ENCODE results near the gene PCBP3. TPM values are rescaled to one million over a fixed set of nuclear protein-coding genes. Genes with fewer than 3 reads are reported as not detected.

Gene PCBP3
- polyA plus RNA-seq, 1 donor (not counting 4 experiments of a cell fraction or from before 2014, with no cell fraction given), result 0.25 TPM

DNA sequence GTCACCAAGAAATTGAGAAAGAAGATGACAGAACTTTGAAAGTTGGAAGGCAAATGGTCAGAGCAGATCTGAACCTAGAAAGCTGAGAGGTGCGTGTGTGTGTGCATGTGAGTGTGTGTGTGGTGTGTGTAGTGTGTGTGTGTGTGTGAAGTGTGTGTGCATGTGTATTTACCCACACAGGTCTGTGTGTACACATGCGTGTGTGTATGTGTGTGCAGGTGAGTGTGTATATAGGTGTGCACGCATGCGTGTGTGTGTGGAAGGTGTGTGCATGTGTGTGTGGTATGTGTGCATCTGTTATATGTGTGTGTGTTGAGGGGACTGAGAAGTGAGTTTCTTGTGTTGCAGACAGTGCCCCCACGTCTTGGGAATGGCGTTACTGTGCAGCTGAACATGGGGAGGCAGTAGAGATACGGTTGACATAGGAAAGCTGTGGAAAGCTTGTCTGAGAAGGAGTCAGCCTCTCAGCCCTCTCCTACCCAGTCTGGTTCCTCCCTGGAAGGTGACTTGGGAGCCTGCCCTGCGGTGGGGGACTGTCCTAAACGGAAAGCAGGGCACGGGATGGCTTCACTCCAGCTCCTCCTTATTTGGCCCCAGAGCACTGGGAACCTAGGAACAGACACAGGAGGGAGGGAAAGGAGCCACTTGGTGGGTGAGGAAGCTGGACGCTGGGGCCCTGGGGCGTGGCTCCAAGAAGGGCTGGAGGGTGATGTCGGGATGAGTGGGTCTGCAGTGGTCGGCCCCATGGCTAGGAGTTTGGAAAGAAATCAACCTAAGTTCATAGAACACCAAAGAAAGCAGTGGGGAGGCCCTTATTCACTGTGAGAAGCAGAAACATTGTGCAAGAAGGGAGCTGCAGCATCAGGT lies 97.2 kb downstream of the PCBP3 start:
- no peak for FAIRE-seq
- no peak for TF ChIP-seq EZH2 (IDR thresholded peaks at IDR 0.05; ENCODE audit: low read length)
- TF ChIP-seq CTCF (optimal IDR thresholded peaks at IDR 0.05 in 1 of 3, IDR thresholded peaks at IDR 0.05 in 1 of 3, conservative IDR thresholded peaks at IDR 0.05 in 1 of 3; ENCODE audit: extremely low read depth in 1 of 3, insufficient read depth in 2 of 3, low read length in 3 of 3), result no peak

DNA sequence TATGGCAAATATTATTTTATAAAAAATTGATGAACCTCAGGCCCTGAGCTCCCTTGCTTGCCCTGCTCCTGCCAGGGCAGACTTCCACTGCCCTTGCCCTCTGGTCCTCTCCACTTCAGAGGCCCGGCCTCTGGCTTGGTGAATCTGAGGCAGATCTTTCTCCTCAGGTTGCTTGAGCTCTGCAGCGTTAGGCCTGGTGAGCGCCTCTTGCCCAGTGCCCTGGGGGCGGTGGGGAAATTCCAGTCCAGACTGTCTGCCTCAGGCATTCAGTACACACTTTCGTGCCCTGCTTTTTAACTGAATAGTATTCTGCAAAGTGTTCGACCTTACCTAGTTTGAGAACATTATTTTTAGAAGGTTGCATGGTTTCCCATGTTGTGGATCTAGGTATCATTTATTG lies 98.2 kb downstream of the PCBP3 start:
- no peak for FAIRE-seq

More for the DNA sequence above, 97.2 kb downstream of the PCBP3 start:
- H3K27ac ChIP-seq (ENCODE audit: control insufficient read depth, insufficient read depth, low read length), result no peak overlapping the region
- no peak overlapping the region for H2AFZ ChIP-seq (ENCODE audit: control insufficient read depth, low read length)
- no peaks in the 10 kb centered on the region for H4K20me1 ChIP-seq (ENCODE audit: control insufficient read depth, extremely low read depth, insufficient read depth, low read length)
- peaks cover 3% of the 10 kb centered on the region for H3K27me3 ChIP-seq (ENCODE audit: control insufficient read depth, extremely low read depth, insufficient read depth, low read length)
- no peaks in the 10 kb centered on the region for H3K36me3 ChIP-seq (ENCODE audit: control insufficient read depth in 2 of 2, extremely low read depth in 1 of 2, insufficient read depth in 2 of 2, low read length in 2 of 2)
- peaks cover 9% of the 10 kb centered on the region for H3K4me1 ChIP-seq (ENCODE audit: control insufficient read depth, extremely low read depth, insufficient read depth, low read length)
- DNase-seq (ENCODE audit: low read depth, low spot score), result no peak
- no peaks in the 10 kb centered on the region for H3K9me1 ChIP-seq (ENCODE audit: control insufficient read depth, extremely low read depth, insufficient read depth, low read length)
- H3K4me2 ChIP-seq (ENCODE audit: control insufficient read depth, extremely low read depth, insufficient read depth, low read depth, low read length), result no peak overlapping the region
- H3K79me2 ChIP-seq (ENCODE audit: control insufficient read depth, insufficient read depth, low read length), result no peaks in the 10 kb centered on the region
- no peaks in the 10 kb centered on the region for H3K9me3 ChIP-seq (ENCODE audit: control insufficient read depth, low read depth, low read length)
- H3K9ac ChIP-seq (ENCODE audit: control insufficient read depth, extremely low read depth, insufficient read depth, low read length), result no peak overlapping the region
- dilution Hi-C loops (cut with MboI; ENCODE audit: extremely low pct_ligation_motif_present, low sequenced_read_pairs), result no loop called here
- H3K4me3 ChIP-seq (ENCODE audit: control insufficient read depth in 2 of 3, extremely low read depth in 1 of 3, insufficient read depth in 2 of 3, low read depth in 1 of 3, low read length in 3 of 3), result no peak overlapping the region

More for the DNA sequence above, 98.2 kb downstream of the PCBP3 start:
- TF ChIP-seq EZH2 (IDR thresholded peaks at IDR 0.05; ENCODE audit: low read length), result no peak
- TF ChIP-seq CTCF (optimal IDR thresholded peaks at IDR 0.05 in 1 of 3, IDR thresholded peaks at IDR 0.05 in 1 of 3, conservative IDR thresholded peaks at IDR 0.05 in 1 of 3; ENCODE audit: extremely low read depth in 1 of 3, insufficient read depth in 2 of 3, low read length in 3 of 3), result no peak
- H3K4me3 ChIP-seq (ENCODE audit: control insufficient read depth in 2 of 3, extremely low read depth in 1 of 3, insufficient read depth in 2 of 3, low read depth in 1 of 3, low read length in 3 of 3), result no peak overlapping the region
- H3K27ac ChIP-seq (ENCODE audit: control insufficient read depth, insufficient read depth, low read length), result no peak overlapping the region
- H3K79me2 ChIP-seq (ENCODE audit: control insufficient read depth, insufficient read depth, low read length), result no peaks in the 10 kb centered on the region
- H3K4me1 ChIP-seq (ENCODE audit: control insufficient read depth, extremely low read depth, insufficient read depth, low read length), result peaks cover 9% of the 10 kb centered on the region
- H3K9ac ChIP-seq (ENCODE audit: control insufficient read depth, extremely low read depth, insufficient read depth, low read length), result no peak overlapping the region
- H2AFZ ChIP-seq (ENCODE audit: control insufficient read depth, low read length), result no peak overlapping the region
- peaks cover 3% of the 10 kb centered on the region for H3K27me3 ChIP-seq (ENCODE audit: control insufficient read depth, extremely low read depth, insufficient read depth, low read length)
- no peak for DNase-seq (ENCODE audit: low read depth, low spot score)
- no peaks in the 10 kb centered on the region for H3K9me3 ChIP-seq (ENCODE audit: control insufficient read depth, low read depth, low read length)
- H4K20me1 ChIP-seq (ENCODE audit: control insufficient read depth, extremely low read depth, insufficient read depth, low read length), result no peaks in the 10 kb centered on the region
- no peaks in the 10 kb centered on the region for H3K9me1 ChIP-seq (ENCODE audit: control insufficient read depth, extremely low read depth, insufficient read depth, low read length)
- no peaks in the 10 kb centered on the region for H3K36me3 ChIP-seq (ENCODE audit: control insufficient read depth in 2 of 2, extremely low read depth in 1 of 2, insufficient read depth in 2 of 2, low read length in 2 of 2)
- dilution Hi-C loops (cut with MboI; ENCODE audit: extremely low pct_ligation_motif_present, low sequenced_read_pairs), result no loop called here
- H3K4me2 ChIP-seq (ENCODE audit: control insufficient read depth, extremely low read depth, insufficient read depth, low read depth, low read length), result no peak overlapping the region
